HG02870 (cell line): ENCODE measurements around the gene MSI2.

Experiments used
- ATAC-seq: cut with Tn5 transposase; IDR thresholded peaks from one replicate; pipeline ENCODE4 v1.9.1; 2021; ENCODE audit warnings: mild to moderate bottlenecking, moderate library complexity; ENCODE audit not compliant: unreplicated experiment

MSI2 gene

GRCh38 chr17:57684711-57685498, 428.6 kb downstream of the MSI2 start:
- no peak for ATAC-seq

GRCh38 chr17:57685499-57686132, 429.3 kb downstream of the MSI2 start:
- ATAC-seq, result no peak

- ATAC-seq, result no peak
Measured at GRCh38 chr17:57687642-57688041, 431.3 kb downstream of the MSI2 start.

- ATAC-seq, result no peak
Measured at GRCh38 chr17:57689254-57689653, 432.9 kb downstream of the MSI2 start.

GRCh38 chr17:57691939-57692338, 435.6 kb downstream of the MSI2 start:
- ATAC-seq, result no peak

- no peak for ATAC-seq
Measured at GRCh38 chr17:57692770-57693169, 436.4 kb downstream of the MSI2 start.

GRCh38 chr17:57694051-57694450, 437.7 kb downstream of the MSI2 start:
- no peak for ATAC-seq

- no peak for ATAC-seq
Measured at GRCh38 chr17:57696050-57696449, 439.7 kb downstream of the MSI2 start.

GRCh38 chr17:57697197-57697596, 440.9 kb downstream of the MSI2 start:
- no peak for ATAC-seq

- no peak for ATAC-seq
Measured at GRCh38 chr17:57697891-57698711, 441.8 kb downstream of the MSI2 start.

GRCh38 chr17:57699751-57700219, 443.5 kb downstream of the MSI2 start:
- no peak for ATAC-seq

GRCh38 chr17:57701124-57701523, 444.8 kb downstream of the MSI2 start:
- ATAC-seq, result no peak

- no peak for ATAC-seq
Measured at GRCh38 chr17:57703273-57703672, 446.9 kb downstream of the MSI2 start.

- ATAC-seq, result no peak
Measured at GRCh38 chr17:57704448-57704847, 448.1 kb downstream of the MSI2 start.

GRCh38 chr17:57705921-57706695, 449.8 kb downstream of the MSI2 start:
- no peak for ATAC-seq

- ATAC-seq, result no peak
Measured at GRCh38 chr17:57706761-57707160, 450.4 kb downstream of the MSI2 start.

- no peak for ATAC-seq
Measured at GRCh38 chr17:57707892-57708291, 451.6 kb downstream of the MSI2 start.

GRCh38 chr17:57708410-57708809, 452.1 kb downstream of the MSI2 start:
- ATAC-seq, result no peak

GRCh38 chr17:57713140-57713539, 456.8 kb downstream of the MSI2 start:
- ATAC-seq, result no peak

- no peak for ATAC-seq
Measured at GRCh38 chr17:57714665-57715180, 458.4 kb downstream of the MSI2 start.

- no peak for ATAC-seq
Measured at GRCh38 chr17:57715981-57716380, 459.7 kb downstream of the MSI2 start.
